Peyer's patch (tissue), 4 donors: ENCODE results near the gene MTUS2. TPM values are rescaled to one million over a fixed set of nuclear protein-coding genes. Genes with fewer than 3 reads are reported as not detected.

Experiments used
- DNase-seq, 3 donors: peaks; one replicate each; pipeline ENCODE4 v3.0.0-alpha.2; 2017 to 2019
- H3K27ac ChIP-seq, 4 donors: fragments of 200-600 bp; sonication (generic); one replicate each; pipeline ENCODE4 v1.5.1; 2016 to 2019
- H3K27me3 ChIP-seq, 2 donors: fragments of 200-600 bp; sonication (generic); one replicate each; pipeline ENCODE4 v1.5.1; 2019
- H3K36me3 ChIP-seq, 3 donors: fragments of 200-600 bp; sonication (generic); one replicate each; pipeline ENCODE4 v1.5.1; 2016 to 2019
- H3K4me1 ChIP-seq, 4 donors: fragments of 200-600 bp; sonication (generic); one replicate each; pipeline ENCODE4 v1.5.1; 2016 to 2019
- H3K4me3 ChIP-seq, 4 donors: fragments of 200-600 bp; sonication (generic); 1 replicate in 3 of 4; 2 replicates in 1 of 4; pipeline ENCODE4 v1.5.1; 2016 to 2019; ENCODE audit warnings: mild to moderate bottlenecking in 1 of 4
- H3K9me3 ChIP-seq, 4 donors: fragments of 200-600 bp; sonication (generic); one replicate each; pipeline ENCODE4 v1.5.1; 2016 to 2019; ENCODE audit warnings: mild to moderate bottlenecking in 1 of 4
- CTCF ChIP-seq, 6 experiments: fragments of 450-650 bp in 4 of 6; fragments of 200-600 bp in 2 of 6; sonication (generic) in 1 of 6; IDR thresholded peaks; one replicate each; pipeline ENCODE4 v1.5.1; 2017 to 2019; ENCODE audit warnings: antibody characterized with exemption in 6 of 6, mild to moderate bottlenecking in 3 of 6, moderate library complexity in 1 of 6
- POLR2A ChIP-seq, 2 donors: fragments of 450-650 bp; IDR thresholded peaks; one replicate each; pipeline ENCODE4 v1.5.1; 2017; ENCODE audit warnings: antibody characterized with exemption in 2 of 2, mild to moderate bottlenecking in 2 of 2, moderate library complexity in 2 of 2
- total RNA-seq, 4 donors: library from RNA; depleted of rRNA; stranded (reverse); fragments of >200 nt; gene quantifications; one replicate each; pipeline ENCODE4 v1.1.0, GENCODE V29; 2016

Gene MTUS2
- total RNA-seq, 4 donors from 2014 or later = 0.13 to 0.28 (median 0.18) TPM; not detected in 1

DNA sequence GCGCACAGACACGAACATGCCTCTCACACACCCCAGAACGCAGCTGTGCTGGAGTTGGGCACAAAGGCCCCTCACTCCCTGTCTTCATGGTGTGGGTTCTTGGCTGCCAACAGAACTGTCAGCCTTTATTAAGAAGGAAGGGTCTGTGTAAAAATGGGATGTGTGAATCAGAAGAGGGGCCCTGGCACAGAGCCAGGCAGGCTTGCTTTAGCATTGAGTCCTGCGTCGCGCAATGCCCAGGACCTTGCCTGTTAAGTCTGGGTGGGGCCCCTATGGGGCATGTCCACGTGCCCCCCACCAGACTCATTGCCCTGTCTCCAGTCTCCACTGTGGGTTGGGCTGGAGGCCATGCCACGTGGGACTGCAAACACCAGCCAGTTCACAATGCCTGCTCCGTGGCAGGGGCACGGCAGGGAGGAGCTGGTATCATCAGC lies 690.5 kb downstream of the MTUS2 start:
- no peak for DNase-seq
- Histone ChIP-seq H3K36me3 (peaks cover 0 to 21% (median 0%) of the 10 kb centered on the region in 3 donors), H3K4me3 (no peak overlapping the region), H3K4me1 (peaks cover 0 to 13% (median 0%) of the 10 kb centered on the region in 4 donors), H3K27ac (no peak overlapping the region), H3K9me3 (no peaks in the 10 kb centered on the region), H3K27me3 (no peaks in the 10 kb centered on the region)
- no peak for TF ChIP-seq POLR2A (IDR thresholded peaks at IDR 0.05)
- no peak for TF ChIP-seq CTCF (IDR thresholded peaks at IDR 0.05)

- TF ChIP-seq POLR2A (IDR thresholded peaks at IDR 0.05) (no peak), CTCF (IDR thresholded peaks at IDR 0.05) (no peak)
Measured at GRCh38 chr13:29511106-29511796, 691.1 kb downstream of the MTUS2 start.

DNA sequence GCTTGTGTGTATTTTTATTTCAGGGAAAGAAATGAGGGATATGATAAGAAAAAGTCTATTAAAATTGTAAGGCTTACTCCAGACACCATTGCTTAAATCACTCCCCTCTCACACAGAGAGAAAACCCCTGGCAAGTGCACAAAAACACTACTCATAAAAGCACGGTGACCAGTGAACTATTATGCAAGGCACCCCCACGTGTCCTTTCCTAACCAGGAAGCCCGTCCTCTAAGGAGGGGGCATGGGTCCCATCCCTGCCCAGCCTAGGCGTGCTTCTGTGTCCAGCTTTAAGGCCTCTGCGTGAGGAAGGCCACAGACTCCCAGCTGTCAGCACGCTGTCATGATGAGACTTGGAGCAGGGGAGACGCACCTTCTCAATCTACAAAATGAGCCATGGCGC lies 691.8 kb downstream of the MTUS2 start:
- H3K27me3 ChIP-seq = no peaks in the 10 kb centered on the region
- no peak overlapping the region for H3K4me3 ChIP-seq
- TF ChIP-seq POLR2A (IDR thresholded peaks at IDR 0.05) (no peak), CTCF (IDR thresholded peaks at IDR 0.05) (no peak)
- no peak for DNase-seq
- no peaks in the 10 kb centered on the region for H3K9me3 ChIP-seq
- peaks cover 0 to 13% (median 0%) of the 10 kb centered on the region in 4 donors for H3K4me1 ChIP-seq
- peaks cover 0 to 34% (median 0%) of the 10 kb centered on the region in 3 donors for H3K36me3 ChIP-seq
- H3K27ac ChIP-seq = no peak overlapping the region

More at GRCh38 chr13:29511106-29511796, 691.1 kb downstream of the MTUS2 start:
- Histone ChIP-seq H3K9me3 (no peaks in the 10 kb centered on the region), H3K27me3 (no peaks in the 10 kb centered on the region), H3K4me3 (no peak overlapping the region), H3K36me3 (peaks cover 0 to 27% (median 0%) of the 10 kb centered on the region in 3 donors), H3K27ac (no peak overlapping the region), H3K4me1 (peaks cover 0 to 13% (median 0%) of the 10 kb centered on the region in 4 donors)
- no peak for DNase-seq

- no peak overlapping the region for H3K27ac ChIP-seq
- H3K4me1 ChIP-seq = peaks cover 0 to 9% (median 0%) of the 10 kb centered on the region in 4 donors
- H3K36me3 ChIP-seq = peaks cover 0 to 46% (median 0%) of the 10 kb centered on the region in 3 donors
- no peaks in the 10 kb centered on the region for H3K9me3 ChIP-seq
- DNase-seq = no peak
- H3K4me3 ChIP-seq = no peak overlapping the region
- TF ChIP-seq POLR2A (IDR thresholded peaks at IDR 0.05) = no peak
- TF ChIP-seq CTCF (IDR thresholded peaks at IDR 0.05) = no peak
- no peaks in the 10 kb centered on the region for H3K27me3 ChIP-seq
Measured at GRCh38 chr13:29513002-29513980, 693.2 kb downstream of the MTUS2 start.

GRCh38 chr13:29513981-29514719 lies 694.0 kb downstream of the MTUS2 start:
- DNase-seq = no peak
- Histone ChIP-seq H3K27ac (no peak overlapping the region), H3K4me1 (peaks cover 0 to under 1% (median 0%) of the 10 kb centered on the region in 4 donors), H3K36me3 (peaks cover 0 to 54% (median 0%) of the 10 kb centered on the region in 3 donors), H3K4me3 (no peak overlapping the region), H3K27me3 (no peaks in the 10 kb centered on the region), H3K9me3 (no peaks in the 10 kb centered on the region)
- TF ChIP-seq CTCF (IDR thresholded peaks at IDR 0.05) = no peak
- TF ChIP-seq POLR2A (IDR thresholded peaks at IDR 0.05) = no peak
